Measurements from ENCODE around the gene NLE1.
A peak's percentile ranks its signal among the peaks of the same experiment; 100 is the strongest.

- TF ChIP-seq CTCF (IDR thresholded peaks at IDR 0.05 in 8 of 11, conservative IDR thresholded peaks at IDR 0.05 in 3 of 11): peak in 10 of 11 experiments; percentile 35 to 69 (median 50)
- TF ChIP-seq POLR2A (IDR thresholded peaks at IDR 0.05): no peak
Measured at GRCh38 chr17:35170968-35171771, 29.1 kb upstream of the NLE1 start.

Measured in spleen (tissue), 7 donors.